SK-N-SH (cell line): ENCODE measurements around the gene TMEM221. TPM values are rescaled to one million over a fixed set of nuclear protein-coding genes. Genes with fewer than 3 reads are reported as not detected.
A peak's percentile ranks its signal among the peaks of the same experiment; 100 is the strongest.

Source experiments
- CTCF ChIA-PET: fragments of 300-600, 350-600 bp; formaldehyde crosslinking; extraction: SDS; loops from one replicate; lab custom pipeline; 2021; lab: Yijun Ruan, JAX
- POLR2A ChIA-PET: fragments of 350-600 bp; sonication (Branson Sonifier 250); formaldehyde crosslinking; extraction: SDS; loops from one replicate; lab custom pipeline; 2020; ENCODE audit warnings: antibody characterized with exemption, inconsistent platforms; lab: Yijun Ruan, JAX
- DNase-seq: peaks from one replicate; pipeline ENCODE4 v3.0.0; 2012
- H2AFZ ChIP-seq: fragments of 200-600 bp; sonication (generic); 2 replicates; pipeline ENCODE4 v1.8.1; 2016; ENCODE audit warnings: antibody characterized with exemption, mild to moderate bottlenecking, low read depth
- H3F3A ChIP-seq: fragments of 200-600 bp; sonication (generic); replicated peaks from 2 replicates; pipeline ENCODE3; 2016; ENCODE audit warnings: antibody characterized with exemption, mild to moderate bottlenecking; ENCODE audit not compliant: insufficient read depth
- H3K27ac ChIP-seq, 2 experiments: fragments of 200-500 bp in 1 of 2; fragments of 200-600 bp in 1 of 2; sonication (Bioruptor generic) in 1 of 2; sonication (generic), shearing (Covaris generic) in 1 of 2; 2 replicates each; pipeline versions ENCODE4 v1.5.1 to v1.6.1; 2014 to 2016; ENCODE audit warnings: low read depth in 2 of 2, inconsistent platforms in 1 of 2, low read length in 1 of 2, mild to moderate bottlenecking in 1 of 2, mixed read lengths in 1 of 2
- H3K27me3 ChIP-seq: fragments of 200-600 bp; sonication (generic), shearing (Covaris generic); 2 replicates; pipeline ENCODE4 v1.6.1; 2016; ENCODE audit warnings: mixed run types; ENCODE audit not compliant: insufficient read depth
- H3K36me3 ChIP-seq, 2 experiments: fragments of 200-500 bp in 1 of 2; fragments of 200-600 bp in 1 of 2; sonication (Bioruptor generic) in 1 of 2; sonication (generic) in 1 of 2; replicated peaks in 1 of 2; 2 replicates each; pipeline versions ENCODE3 to v1.5.1; 2014 to 2016; ENCODE audit warnings: low read length in 1 of 2, mild to moderate bottlenecking in 1 of 2; ENCODE audit not compliant: insufficient read depth in 2 of 2, control insufficient read depth in 1 of 2
- H3K4me1 ChIP-seq, 2 experiments: fragments of 200-500 bp in 1 of 2; fragments of 200-600 bp in 1 of 2; sonication (Bioruptor generic) in 1 of 2; sonication (generic), shearing (Covaris generic) in 1 of 2; 2 replicates each; pipeline versions ENCODE4 v1.5.1 to v1.6.1; 2014 to 2016; ENCODE audit warnings: low read depth in 1 of 2, low read length in 1 of 2, mixed run types in 1 of 2; ENCODE audit not compliant: insufficient read depth in 2 of 2, control insufficient read depth in 1 of 2
- H3K4me2 ChIP-seq: fragments of 200-600 bp; sonication (generic), shearing (Covaris generic); 2 replicates; pipeline ENCODE4 v1.6.1; 2017; ENCODE audit warnings: mixed run types
- H3K4me3 ChIP-seq, 2 experiments: fragments of 200-500 bp in 1 of 2; fragments of 200-600 bp in 1 of 2; sonication (Bioruptor generic) in 1 of 2; sonication (generic), shearing (Covaris generic) in 1 of 2; 2 replicates each; pipeline versions ENCODE4 v1.5.1 to v1.8.1; 2014 to 2016; ENCODE audit warnings: low read depth in 2 of 2, inconsistent platforms in 1 of 2, low read length in 1 of 2, mild to moderate bottlenecking in 1 of 2, mixed read lengths in 1 of 2, moderate library complexity in 1 of 2
- H3K79me2 ChIP-seq: fragments of 200-600 bp; sonication (generic); 2 replicates; pipeline ENCODE4 v1.8.1; 2017; ENCODE audit warnings: mild to moderate bottlenecking; ENCODE audit not compliant: insufficient read depth
- H3K9ac ChIP-seq: fragments of 200-600 bp; sonication (generic); 2 replicates; pipeline ENCODE4 v1.6.1; 2017; ENCODE audit warnings: mixed run types
- H3K9me2 ChIP-seq: fragments of 200-600 bp; sonication (generic); 2 replicates; pipeline ENCODE4 v1.6.1; 2017; ENCODE audit warnings: mixed run types
- H3K9me3 ChIP-seq: fragments of 200-600 bp; sonication (generic); 2 replicates; pipeline ENCODE4 v1.6.1; 2017; ENCODE audit warnings: mixed run types, mild to moderate bottlenecking, moderate library complexity
- H4K20me1 ChIP-seq: fragments of 200-600 bp; sonication (generic); 2 replicates; pipeline ENCODE4 v1.6.1; 2017; ENCODE audit warnings: mild to moderate bottlenecking, mixed run types; ENCODE audit not compliant: insufficient read depth
- EZH2phosphoT487 ChIP-seq: fragments of 200-600 bp; sonication (generic); IDR thresholded peaks from 2 replicates; pipeline ENCODE4 v1.6.1; 2017; ENCODE audit warnings: low read depth, mixed run types, mild to moderate bottlenecking, antibody characterized with exemption, moderate library complexity, borderline replicate concordance
- FOXM1 ChIP-seq: IDR thresholded peaks from 2 replicates; pipeline ENCODE4 v1.4.0; 2012; ENCODE audit warnings: low read depth, mild to moderate bottlenecking
- GATA2 ChIP-seq: sonication (generic); formaldehyde crosslinking; IDR thresholded peaks from 2 replicates; pipeline ENCODE4 v1.5.0; 2020; ENCODE audit warnings: mild to moderate bottlenecking, missing genetic modification reagents
- JUND ChIP-seq: IDR thresholded peaks from 2 replicates; pipeline ENCODE4 v1.4.0; 2012
- MXI1 ChIP-seq: IDR thresholded peaks from 2 replicates; pipeline ENCODE4 v1.6.1; 2012; ENCODE audit warnings: mild to moderate bottlenecking, low read depth, low read length, improper control_type of control experiment
- NRF1 ChIP-seq: IDR thresholded peaks from 2 replicates; pipeline ENCODE4 v1.6.1; 2012; ENCODE audit warnings: low read depth, mild to moderate bottlenecking, low read length
- POLR2AphosphoS5 ChIP-seq: IDR thresholded peaks from 2 replicates; pipeline ENCODE4 v1.6.1; 2012; ENCODE audit warnings: low read depth, low read length
- RAD21 ChIP-seq: IDR thresholded peaks from 2 replicates; pipeline ENCODE4 v1.6.1; 2012; ENCODE audit warnings: mild to moderate bottlenecking, low read length
- RCOR1 ChIP-seq: fragments of 150-350 bp; IDR thresholded peaks from 2 replicates; pipeline ENCODE4 v1.6.1; 2017; ENCODE audit warnings: antibody characterized with exemption, low read length
- REST ChIP-seq: IDR thresholded peaks from 2 replicates; pipeline ENCODE4 v1.6.1; 2012; ENCODE audit warnings: mild to moderate bottlenecking, low read depth, low read length, moderate library complexity
- RFX5 ChIP-seq: IDR thresholded peaks from 2 replicates; pipeline ENCODE4 v1.6.1; 2012; ENCODE audit warnings: mild to moderate bottlenecking, improper control_type of control experiment, low read length
- RXRA ChIP-seq: IDR thresholded peaks from 2 replicates; pipeline ENCODE4 v1.4.0; 2012; ENCODE audit warnings: low read depth, mild to moderate bottlenecking, borderline replicate concordance
- TCF12 ChIP-seq: IDR thresholded peaks from 2 replicates; pipeline ENCODE4 v1.4.0; 2012
- USF2 ChIP-seq: fragments of 150-350 bp; IDR thresholded peaks from 2 replicates; pipeline ENCODE4 v1.6.1; 2017; ENCODE audit warnings: antibody characterized with exemption, low read length, low read depth, borderline replicate concordance
- YY1 ChIP-seq: IDR thresholded peaks from 2 replicates; pipeline ENCODE4 v1.4.0; 2012; ENCODE audit warnings: low read depth, mild to moderate bottlenecking
- ZBTB33 ChIP-seq: IDR thresholded peaks from 2 replicates; pipeline ENCODE4 v1.4.0; 2012; ENCODE audit warnings: low read depth, borderline replicate concordance
- WGBS: methylation state at CpG from one replicate; pipeline ENCODE4 v1.1.6; 2017; ENCODE audit warnings: low lambda C conversion rate; 5-methylcytosine and 5-hydroxymethylcytosine counted together
- polyA plus RNA-seq, 3 experiments: library from polyadenylated mRNA; depleted of rRNA; stranded (reverse); fragments of >200 nt; gene quantifications; 2 replicates each; pipeline ENCODE4 v1.2.3, GENCODE V29; 2012

Gene TMEM221
- polyA plus RNA-seq, 1 of the 3 experiments (the other 2 are of a cell fraction) = 0.62 TPM

- Histone ChIP-seq H4K20me1 (no peaks in the 10 kb centered on the region; the same call in 1 of the 2 replicates), H3K9me2 (no peaks in the 10 kb centered on the region), H3K27me3 (no peaks in the 10 kb centered on the region), H2AFZ (no peak overlapping the region), H3K4me1 (no peaks in the 10 kb centered on the region; a peak in 1 of 4 replicates), H3K4me2 (no peak overlapping the region), H3K79me2 (no peaks in the 10 kb centered on the region), H3K4me3 (no peak overlapping the region), H3K27ac (no peak overlapping the region), H3F3A (peaks cover 6% of the 10 kb centered on the region), H3K36me3 (no peaks in the 10 kb centered on the region), H3K9me3 (no peaks in the 10 kb centered on the region), H3K9ac (no peak overlapping the region)
- 88% methylated on average over 26 of the region's 31 CpGs for WGBS
- DNase-seq = peak; percentile 79
- POLR2A ChIA-PET = no interaction called here
- CTCF ChIA-PET = interaction anchor here (1.2 kb wide), 1 partner anchor 7 kb away, joined by 5 read pairs; no protein-coding TSS in a partner anchor
- TF ChIP-seq EZH2phosphoT487 (no peak), RXRA (no peak), RFX5 (no peak), TCF12 (no peak), REST (no peak), MXI1 (no peak), POLR2AphosphoS5 (no peak), FOXM1 (no peak), JUND (no peak), RAD21 (no peak), YY1 (no peak), NRF1 (no peak), GATA2 (no peak), ZBTB33 (no peak), RCOR1 (no peak), USF2 (no peak)
- TF ChIP-seq, all 33 proteins: peak for 0
These were observed 40.3 kb upstream of the TMEM221 start for GRCh38 chr19:17488593-17489391.
